ENCODE data around the gene RMI2.

Gene RMI2

DNA sequence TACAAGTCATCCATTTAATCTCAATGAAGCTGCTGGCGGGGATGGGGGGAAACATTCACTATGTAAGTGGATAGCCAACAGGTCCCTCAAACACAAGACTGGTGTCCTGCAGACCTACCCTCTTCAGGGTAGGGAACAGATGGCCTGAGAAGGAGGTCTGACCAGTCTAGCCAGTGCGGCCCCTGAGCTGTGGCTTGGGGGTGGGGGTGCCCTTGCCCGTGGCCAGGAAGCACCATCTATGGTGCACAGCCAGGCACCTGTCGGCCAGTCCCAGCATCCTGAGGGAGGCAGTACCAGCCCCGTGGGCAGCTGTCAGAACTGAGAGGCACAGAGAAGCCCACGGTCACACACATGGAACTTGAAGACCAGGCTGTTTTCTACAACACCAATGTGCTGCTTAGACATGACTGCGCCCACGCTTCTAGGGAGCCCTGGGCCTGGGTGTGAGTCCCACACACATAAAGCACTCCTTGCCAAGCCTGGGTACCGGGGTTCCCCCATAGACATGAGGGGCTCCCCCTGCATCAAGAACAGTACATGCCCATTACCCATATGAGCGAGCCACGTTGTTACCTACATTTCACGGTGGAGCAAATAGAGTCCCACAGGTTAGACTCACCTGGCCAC, 40.9 kb downstream of the RMI2 start:
- no peak for DNase-seq

GRCh38 chr16:11386791-11387546, 41.7 kb downstream of the RMI2 start:
- no peak for DNase-seq

GRCh38 chr16:11389083-11389482, 43.8 kb downstream of the RMI2 start:
- DNase-seq, result no peak

GRCh38 chr16:11389631-11390565, 44.6 kb downstream of the RMI2 start:
- no peak for DNase-seq

GRCh38 chr16:11390573-11391495, 45.6 kb downstream of the RMI2 start:
- DNase-seq, result no peak

- DNase-seq, result no peak
These were observed 46.3 kb downstream of the RMI2 start for GRCh38 chr16:11391576-11391975.

DNA sequence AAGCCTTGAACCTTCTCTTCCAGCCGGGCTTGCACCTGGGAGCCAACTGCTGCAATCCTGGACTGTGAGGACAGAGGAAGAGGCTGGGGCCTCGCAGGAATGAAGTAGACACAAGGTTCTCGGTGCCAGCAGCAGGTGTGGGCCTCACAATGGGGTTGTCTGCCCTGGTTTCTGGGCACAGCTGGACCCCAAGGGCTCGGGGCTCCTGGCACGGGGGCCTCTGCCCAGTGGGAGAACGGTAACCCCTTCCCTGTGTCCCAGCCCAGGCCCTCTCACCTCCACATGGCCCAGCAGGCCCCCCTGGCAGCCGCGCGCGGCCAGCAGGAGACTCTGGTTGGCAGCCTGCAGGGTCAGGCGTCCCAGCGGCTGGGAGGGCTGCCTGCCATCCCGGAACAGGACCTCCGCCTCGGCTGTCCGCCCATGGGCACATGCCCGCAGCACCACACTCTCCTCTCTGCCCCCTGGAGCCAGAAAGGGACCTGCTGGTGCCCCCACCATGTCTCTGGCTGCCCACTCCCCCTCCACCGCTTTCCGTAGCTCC, 46.9 kb downstream of the RMI2 start:
- DNase-seq, result no peak

GRCh38 chr16:11393366-11393765, 48.1 kb downstream of the RMI2 start:
- DNase-seq, result no peak

DNA sequence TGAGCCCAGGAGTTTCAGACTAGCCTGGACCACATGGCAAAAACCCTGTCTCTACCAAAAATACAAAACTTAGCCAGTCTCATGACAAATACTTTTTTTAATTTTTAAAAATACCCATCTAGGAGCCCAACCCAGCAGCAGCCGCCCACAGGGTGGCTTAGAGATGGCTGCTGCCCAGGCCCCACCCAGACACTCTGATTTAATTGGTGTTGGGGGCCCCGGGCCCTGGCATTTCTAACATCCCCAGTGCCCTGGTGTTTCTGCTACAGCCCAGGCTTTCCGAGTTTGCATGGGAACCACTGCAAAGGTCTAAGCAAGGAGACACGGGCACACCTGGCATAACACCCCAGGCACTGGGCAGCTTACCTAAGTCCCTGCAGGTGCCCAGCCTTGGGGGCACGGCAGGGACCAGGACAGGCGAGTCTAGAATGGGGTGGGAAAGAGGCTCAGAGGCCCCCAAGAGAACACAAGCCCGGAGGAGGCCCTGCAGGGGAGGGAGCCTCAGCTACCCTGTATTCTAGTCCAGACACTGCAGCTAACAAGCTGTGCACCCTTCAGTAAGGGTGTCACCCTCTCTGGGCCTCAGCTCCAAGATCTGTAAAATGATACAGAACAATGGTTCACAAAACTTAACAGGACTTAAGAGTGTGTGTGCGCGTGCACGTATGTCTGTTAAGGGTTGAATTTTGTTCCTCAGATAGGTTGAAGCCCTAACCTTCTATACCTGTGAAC, 48.8 kb downstream of the RMI2 start:
- DNase-seq, result no peak

DNA sequence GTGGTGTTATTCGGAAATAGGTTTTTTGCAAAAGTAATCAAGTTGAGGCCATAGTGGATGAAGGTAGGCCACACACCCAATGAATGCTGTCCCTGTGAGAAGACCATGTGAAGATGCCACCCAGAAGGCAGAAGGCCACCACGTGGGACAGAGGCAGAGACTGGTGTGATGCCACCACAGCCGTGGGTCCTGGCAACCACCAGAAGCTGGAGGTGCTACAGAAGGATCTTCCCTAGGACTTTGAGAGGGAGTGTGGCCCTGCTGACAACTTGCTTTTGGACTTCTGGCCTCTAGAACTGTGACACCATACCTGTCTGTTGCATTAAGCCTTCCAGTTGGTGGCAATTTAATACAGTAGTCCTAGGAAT, 49.3 kb downstream of the RMI2 start:
- DNase-seq, result no peak

DNA sequence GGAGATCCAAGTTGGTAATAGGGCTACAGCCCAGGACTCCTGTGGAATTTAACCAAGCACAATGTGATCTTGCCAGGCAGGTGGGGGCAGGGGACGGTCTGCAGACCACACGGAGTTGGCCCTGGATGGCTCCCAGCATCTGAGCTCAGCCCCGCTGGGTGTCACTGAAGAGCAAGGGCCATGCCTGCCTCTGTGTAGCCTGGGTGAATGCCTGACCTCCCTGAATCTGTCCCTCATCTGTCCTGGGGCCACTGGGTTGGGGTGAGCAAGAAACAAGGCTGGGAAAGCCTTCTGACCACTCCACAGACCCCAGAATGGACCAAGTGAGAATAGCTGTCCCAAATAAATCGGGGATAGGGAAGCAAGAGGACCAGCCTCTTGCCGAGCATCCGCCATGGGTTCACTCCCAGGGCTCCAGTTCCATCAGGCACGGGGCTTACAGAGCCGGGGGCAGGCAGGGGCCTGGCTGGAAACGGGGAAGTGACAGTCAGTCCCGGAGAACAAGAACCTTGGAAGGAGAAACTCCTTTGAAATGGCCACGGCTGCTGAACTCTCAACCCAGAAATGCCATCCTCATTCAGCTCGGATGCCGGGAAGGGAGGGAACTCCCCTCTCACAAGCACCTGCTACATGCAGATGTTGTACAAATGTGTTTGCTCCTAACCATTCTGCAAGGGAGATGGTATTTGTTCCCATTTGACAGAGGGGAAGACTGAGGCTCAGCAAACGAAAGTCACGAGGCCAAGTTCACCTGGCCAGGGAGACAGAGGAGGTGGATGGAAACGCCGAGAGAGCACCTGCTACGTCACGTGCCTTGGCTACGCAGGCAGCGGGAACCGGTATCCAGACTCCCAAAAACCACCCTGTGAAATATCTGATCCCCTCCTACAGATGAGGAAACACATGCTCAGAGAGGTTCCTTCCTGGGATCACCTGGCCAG, 50.0 kb downstream of the RMI2 start:
- DNase-seq, result no peak

DNA sequence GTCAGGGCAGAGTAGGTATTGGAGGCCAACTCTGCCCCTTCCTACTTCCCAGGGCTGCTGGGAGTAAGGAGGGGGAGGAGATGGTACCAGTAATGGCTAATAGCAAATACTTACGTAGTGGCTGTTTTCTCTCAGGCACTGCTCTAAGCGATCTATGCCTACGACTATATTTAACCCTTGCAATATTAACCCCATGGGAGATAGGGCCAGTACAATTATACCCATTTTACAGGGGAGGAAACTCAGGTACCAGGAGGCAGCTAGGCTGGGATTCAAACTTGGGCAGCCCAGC, 50.6 kb downstream of the RMI2 start:
- no peak for DNase-seq

DNA sequence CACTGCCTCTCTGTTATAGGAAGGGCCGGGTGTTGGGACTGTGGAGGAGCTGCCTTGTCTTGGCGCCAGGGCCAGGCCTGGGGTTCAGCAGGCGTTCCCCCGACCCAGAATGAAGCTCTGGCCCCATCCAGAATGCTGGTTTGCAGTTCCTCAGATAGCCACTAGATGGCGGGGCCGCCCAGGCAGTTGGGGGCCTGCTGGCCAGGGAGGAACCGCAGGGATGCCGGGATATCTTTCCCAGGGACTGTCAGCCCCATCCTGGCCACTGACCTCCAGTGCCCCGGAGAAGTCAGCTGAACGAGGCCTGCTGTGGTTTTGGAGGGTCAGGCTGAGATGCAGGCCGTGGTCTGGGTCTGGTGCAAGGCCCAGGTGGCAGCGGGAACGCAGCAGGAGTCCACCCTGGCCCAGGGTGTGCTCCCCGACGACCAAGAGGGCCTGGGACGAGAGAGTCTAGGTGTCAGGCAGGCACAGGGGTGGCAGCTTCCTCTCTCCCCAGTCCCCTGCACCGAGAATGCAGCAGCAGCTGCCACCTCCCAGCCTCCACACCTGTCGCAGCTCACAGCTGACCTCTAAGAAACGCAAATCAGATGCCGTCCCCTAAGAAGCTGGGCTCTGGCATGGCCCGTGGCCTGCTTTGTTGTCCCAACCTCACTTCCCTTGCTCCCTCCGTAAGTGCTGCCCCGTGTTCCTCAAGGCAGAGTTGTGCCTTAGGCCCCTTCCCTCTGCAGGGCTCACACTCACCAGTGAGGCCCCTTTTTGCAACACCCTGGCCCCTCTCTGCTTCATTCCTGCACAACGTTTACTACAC, 51.2 kb downstream of the RMI2 start:
- peak; percentile 53 for DNase-seq

DNA sequence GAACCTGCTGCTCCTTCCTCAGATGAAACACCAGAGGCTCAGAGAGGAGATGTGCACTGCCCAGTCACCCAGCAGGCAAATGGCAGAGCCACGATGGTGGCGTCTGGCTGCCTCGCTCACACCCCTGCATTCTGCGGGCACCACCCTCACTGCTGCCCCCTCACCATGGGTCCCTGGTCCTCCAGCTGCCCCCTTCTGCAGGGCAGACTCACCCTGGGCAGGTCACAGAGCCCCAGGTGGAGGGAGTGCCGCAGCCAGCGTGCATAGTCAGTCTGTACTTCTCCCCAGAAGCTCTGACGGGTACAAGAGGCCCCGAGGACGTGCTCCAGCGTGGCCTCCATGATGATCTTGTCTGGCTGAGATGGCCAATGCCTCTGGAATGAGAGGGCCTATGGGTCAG, 52.9 kb downstream of the RMI2 start:
- no peak for DNase-seq

DNA sequence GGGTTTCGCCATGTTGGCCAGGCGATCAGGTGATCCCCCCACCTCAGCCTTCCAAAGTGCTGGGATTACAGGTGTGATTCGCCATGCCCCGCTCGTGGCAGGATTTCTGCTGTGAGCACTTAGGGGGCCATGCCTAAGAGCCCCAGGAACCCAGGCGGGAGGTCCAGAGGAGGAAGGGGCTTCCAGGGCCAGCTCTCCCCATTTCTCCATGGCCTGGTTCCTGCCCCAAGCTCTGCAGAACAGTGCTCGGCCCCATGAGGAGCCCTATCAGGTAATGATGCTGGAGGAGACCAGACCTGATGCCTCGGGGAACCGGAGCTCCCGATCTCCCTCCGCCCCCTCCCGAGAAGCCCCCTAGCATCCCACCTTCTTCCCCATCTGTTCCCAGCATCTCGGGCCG, 53.6 kb downstream of the RMI2 start:
- DNase-seq, result no peak

DNA sequence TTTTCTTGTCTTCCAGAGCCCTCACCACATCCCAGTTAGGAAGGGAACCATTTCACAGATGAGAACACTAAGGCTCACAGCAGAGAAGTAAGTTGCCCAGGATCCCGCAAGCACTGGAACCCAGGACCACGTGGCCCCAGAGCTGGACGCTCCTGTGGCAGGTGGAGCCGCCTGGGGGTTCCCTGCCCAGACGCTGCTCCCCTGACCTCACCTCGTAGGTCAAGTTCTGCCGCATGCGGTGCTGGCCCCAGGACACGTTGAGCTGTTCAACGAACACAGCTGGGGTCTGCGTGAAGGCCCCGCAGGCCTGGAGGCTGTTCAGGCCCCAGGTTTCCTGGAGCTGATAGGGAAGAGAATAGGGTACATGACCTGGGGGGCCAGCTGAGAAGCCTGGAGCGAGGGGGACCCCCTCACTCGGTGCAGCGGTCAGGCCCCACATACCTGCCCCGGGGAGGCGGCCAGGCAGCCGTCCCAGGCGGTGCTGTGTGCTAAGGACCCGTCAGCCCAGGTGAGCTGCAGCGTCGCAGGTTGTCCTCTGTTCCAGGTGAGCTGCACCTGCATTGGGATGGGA, 54.1 kb downstream of the RMI2 start:
- no peak for DNase-seq

GRCh38 chr16:11400076-11400475, 54.8 kb downstream of the RMI2 start:
- DNase-seq, result no peak
